Cardiac septum (tissue), 1 donor: ENCODE measurements around the gene PGAM1. TPM values are rescaled to one million over a fixed set of nuclear protein-coding genes. Genes with fewer than 3 reads are reported as not detected.
"Not testable (repeated sequence)": the region's sequence is repeated elsewhere in the genome, so short reads cannot be mapped to it uniquely, and the experiment has no call there.

Experiments used
- DNase-seq: peaks from one replicate; pipeline ENCODE4 v3.0.0-alpha.2; 2020; ENCODE audit warnings: low spot score
- intact Hi-C: fragments of 100-400 bp; cut with DNase I; formaldehyde crosslinking; loops from one replicate; pipeline ENCODE4 v1.14.0; 2022
- total RNA-seq: library from RNA; stranded (reverse); fragmentation: NEBNext Ultra II Directional; extraction: Animal tissue kit (Norgen Biotek cat#: 25700); gene quantifications from one replicate; pipeline ENCODE4 v1.2.1, GENCODE V29; 2021
- donor health status: DM: no; HTN: no; CAD: no.

Gene PGAM1
- total RNA-seq, 1 donor from 2014 or later: 331 TPM

GRCh38 chr10:97406483-97406882 is 19.5 kb upstream of the PGAM1 start:
- intact Hi-C loops: loop anchor here (2.0 to 10.0 kb wide), 2 partner anchors 148 to 206 kb away; no protein-coding TSS in a partner anchor
- not testable (repeated sequence) for DNase-seq

- intact Hi-C loops: loop anchor here (2.0 to 10.0 kb wide), 2 partner anchors 147 to 205 kb away; no protein-coding TSS in a partner anchor
- DNase-seq: peak; percentile 84
Measured at GRCh38 chr10:97407211-97407951, 18.6 kb upstream of the PGAM1 start.

GRCh38 chr10:97407952-97408248 is 18.1 kb upstream of the PGAM1 start:
- intact Hi-C loops: loop anchor here (2.0 to 10.0 kb wide), 2 partner anchors 147 to 205 kb away; no protein-coding TSS in a partner anchor
- no peak for DNase-seq

- no peak for DNase-seq
- intact Hi-C loops: loop anchor here (10.0 kb wide), 1 partner anchor 146 kb away; no protein-coding TSS in a partner anchor
Measured at GRCh38 chr10:97408496-97408992, 17.4 kb upstream of the PGAM1 start.

- DNase-seq: no peak
- intact Hi-C loops: no loop called here
Measured at GRCh38 chr10:97411406-97411805, 14.6 kb upstream of the PGAM1 start.

GRCh38 chr10:97412891-97413304 is 13.1 kb upstream of the PGAM1 start:
- DNase-seq: no peak
- intact Hi-C loops: no loop called here

- intact Hi-C loops: no loop called here
- no peak for DNase-seq
Measured at GRCh38 chr10:97416565-97416964, 9.4 kb upstream of the PGAM1 start.

GRCh38 chr10:97423757-97424098 is 2.3 kb upstream of the PGAM1 start:
- intact Hi-C loops, DNase-seq: not testable (repeated sequence)

GRCh38 chr10:97426776-97427570 is 982 bp downstream of the PGAM1 start:
- intact Hi-C loops: loop anchor here (2.0 kb wide), 1 partner anchor 20 kb away; the partner anchor contains the start of genes EXOSC1 and ZDHHC16

GRCh38 chr10:97427571-97428179 is 1.7 kb downstream of the PGAM1 start:
- no peak for DNase-seq
- intact Hi-C loops: loop anchor here (2.0 kb wide), 1 partner anchor 19 kb away; the partner anchor contains the start of genes EXOSC1 and ZDHHC16

More at GRCh38 chr10:97426776-97427570, 982 bp downstream of the PGAM1 start:
- no peak for DNase-seq

GRCh38 chr10:97428572-97428981 is 2.6 kb downstream of the PGAM1 start:
- no peak for DNase-seq
- intact Hi-C loops: no loop called here

- no peak for DNase-seq
- intact Hi-C loops: no loop called here
Measured at GRCh38 chr10:97434055-97434454, 8.1 kb downstream of the PGAM1 start.

- intact Hi-C loops: no loop called here
- DNase-seq: no peak
Measured at GRCh38 chr10:97434557-97434956, 8.6 kb downstream of the PGAM1 start.

- intact Hi-C loops: no loop called here
- DNase-seq: no peak
Measured at GRCh38 chr10:97435211-97435610, 9.2 kb downstream of the PGAM1 start.

GRCh38 chr10:97442277-97442676 is 16.3 kb downstream of the PGAM1 start:
- no peak for DNase-seq
- intact Hi-C loops: no loop called here

- intact Hi-C loops: no loop called here
- no peak for DNase-seq
Measured at GRCh38 chr10:97444212-97444611, 18.2 kb downstream of the PGAM1 start.

- intact Hi-C loops: loop anchor here (5.0 kb wide), 1 partner anchor 52 kb away; the partner anchor contains the start of genes MMS19 and UBTD1
- DNase-seq: no peak
Measured at GRCh38 chr10:97445357-97445721, 19.3 kb downstream of the PGAM1 start.

- intact Hi-C loops: loop anchor here (2.0 to 5.0 kb wide), 2 partner anchors 19 to 51 kb away; partner anchors contain the start of genes MMS19, PGAM1 and UBTD1
- peak; percentile 97 for DNase-seq
Measured at GRCh38 chr10:97445722-97446639, 20.0 kb downstream of the PGAM1 start, which contains the start of the genes EXOSC1 and ZDHHC16. TSS of gene EXOSC1 (minus strand) at chr10:97446006. CDS start at chr10:97445985, 21 bp downstream. TSS of gene ZDHHC16 (plus strand) at chr10:97446175. CDS start at chr10:97451676, 5,501 bp downstream.

- intact Hi-C loops: no loop called here
- no peak for DNase-seq
Measured at GRCh38 chr10:97450828-97451227, 24.8 kb downstream of the PGAM1 start.
